K562 (cell line): Measurements from ENCODE around the gene SLC3A2. TPM values are rescaled to one million over a fixed set of nuclear protein-coding genes. Genes with fewer than 3 reads are reported as not detected.

Experiments used
- ATAC-seq: fragments of 200-7000 bp; cut with Tn5 transposase; 3 replicates; pipeline ENCODE4 v1.9.1; 2020; ENCODE audit warnings: moderate library complexity
- BruUV-seq: library from RNA; stranded (reverse); fragments of 400-500 nt; replicated peaks from 2 replicates; lab custom pipeline; 2021; lab: Mats Ljungman, UMichigan
- CTCF ChIA-PET: fragments of 300-600 bp; formaldehyde crosslinking; extraction: SDS; loops from one replicate; lab custom pipeline; 2021; ENCODE audit warnings: low intra/inter-chr PET ratio; lab: Yijun Ruan, JAX
- POLR2A ChIA-PET: fragments of 300-600, 350-650 bp; sonication (Branson Sonifier 250); formaldehyde crosslinking; extraction: SDS; loops from one replicate; lab custom pipeline; 2021; ENCODE audit warnings: antibody characterized with exemption, inconsistent platforms; lab: Yijun Ruan, JAX
- DNase-seq, 4 experiments: peaks; one replicate each; pipeline versions ENCODE4 v3.0.0 to v3.0.0-alpha.2; 2011 to 2018; ENCODE audit warnings: low spot score in 3 of 4, mixed read lengths in 3 of 4; ENCODE audit errors: extremely low read depth in 1 of 4
- FAIRE-seq: peaks from 2 replicates; lab custom pipeline; 2011; peaks lifted over from hg19 to GRCh38; lab: Jason Lieb, UNC
- H2AFZ ChIP-seq: 2 replicates; pipeline ENCODE4 v1.6.0; 2011; ENCODE audit warnings: low read depth, low read length, control low read depth, inconsistent platforms
- H3K27ac ChIP-seq: fragments of 200-600 bp; 3 replicates; pipeline ENCODE4 v1.8.0; 2011; ENCODE audit warnings: low read depth, mild to moderate bottlenecking, control low read depth, inconsistent platforms, low read length, moderate library complexity, mixed read lengths; ENCODE audit errors: extremely low read depth
- H3K27me3 ChIP-seq, 2 experiments: fragments of 300-600 bp in 1 of 2; 2 replicates in 1 of 2; 3 replicates in 1 of 2; pipeline versions ENCODE4 v1.6.0 to v1.8.0; 2011; ENCODE audit warnings: inconsistent platforms in 2 of 2, low read length in 2 of 2, mild to moderate bottlenecking in 1 of 2, mixed read lengths in 1 of 2, moderate library complexity in 1 of 2; ENCODE audit not compliant: control insufficient read depth in 2 of 2, insufficient read depth in 2 of 2
- H3K36me3 ChIP-seq: fragments of 300-600 bp; 3 replicates; pipeline ENCODE4 v1.8.0; 2011; ENCODE audit warnings: mild to moderate bottlenecking, low read length, inconsistent platforms; ENCODE audit not compliant: control insufficient read depth, insufficient read depth
- H3K4me1 ChIP-seq, 2 experiments: fragments of 200-600 bp in 1 of 2; replicated peaks in 1 of 2; 2 replicates in 1 of 2; 3 replicates in 1 of 2; pipeline versions ENCODE4 v1.5.1 to v1.8.0; 2011; ENCODE audit warnings: inconsistent platforms in 2 of 2, low read length in 2 of 2, mild to moderate bottlenecking in 1 of 2, mixed read lengths in 1 of 2, moderate library complexity in 1 of 2; ENCODE audit not compliant: control insufficient read depth in 2 of 2, insufficient read depth in 2 of 2
- H3K4me2 ChIP-seq: 2 replicates; pipeline ENCODE4 v1.6.1; 2011; ENCODE audit warnings: low read length, control low read depth, inconsistent platforms, mixed read lengths; ENCODE audit not compliant: insufficient read depth
- H3K4me3 ChIP-seq: fragments of 200-600 bp; sonication (generic), shearing (Covaris generic); 2 replicates; pipeline ENCODE4 v1.5.1; 2016; ENCODE audit warnings: control low read depth, inconsistent platforms
- H3K79me2 ChIP-seq: fragments of 200-600 bp; 3 replicates; pipeline ENCODE4 v1.8.0; 2011; ENCODE audit warnings: low read length, inconsistent platforms; ENCODE audit not compliant: control insufficient read depth, insufficient read depth
- H3K9ac ChIP-seq, 2 experiments: 2 replicates each; pipeline versions ENCODE4 v1.6.0 to v1.6.1; 2011; ENCODE audit warnings: low read depth in 2 of 2, low read length in 2 of 2, control low read depth in 1 of 2, inconsistent platforms in 1 of 2, mild to moderate bottlenecking in 1 of 2, mixed read lengths in 1 of 2; ENCODE audit not compliant: insufficient read depth in 1 of 2
- H3K9me1 ChIP-seq: one replicate; pipeline ENCODE4 v1.6.0; 2011; ENCODE audit warnings: inconsistent platforms, mild to moderate bottlenecking, low read length, moderate library complexity; ENCODE audit not compliant: control insufficient read depth, insufficient read depth
- H3K9me3 ChIP-seq: replicated peaks from 2 replicates; pipeline ENCODE4 v1.5.1; 2011; ENCODE audit warnings: low read depth, low read length, inconsistent platforms; ENCODE audit not compliant: control insufficient read depth, insufficient read depth
- H4K20me1 ChIP-seq: replicated peaks from 2 replicates; pipeline ENCODE4 v1.6.1; 2011; ENCODE audit warnings: low read length, inconsistent platforms, mixed read lengths; ENCODE audit not compliant: control insufficient read depth, insufficient read depth
- ARID2 ChIP-seq: fragments of 450-650 bp; IDR thresholded peaks from 2 replicates; pipeline ENCODE4 v1.6.1; 2017; ENCODE audit warnings: antibody characterized with exemption, mild to moderate bottlenecking
- ETV6 ChIP-seq, 3 experiments: fragments of 150-350 bp in 1 of 3; sonication (generic) in 1 of 3; formaldehyde crosslinking in 1 of 3; IDR thresholded peaks; 2 replicates each; pipeline versions ENCODE4 v1.6.1 to v1.8.0; 2014 to 2022; ENCODE audit warnings: borderline replicate concordance in 2 of 3, low read depth in 2 of 3, antibody characterized with exemption in 1 of 3, low read length in 1 of 3, mild to moderate bottlenecking in 1 of 3, missing genetic modification reagents in 1 of 3
- EWSR1 ChIP-seq: fragments of 450-650 bp; IDR thresholded peaks from 2 replicates; pipeline ENCODE4 v1.6.1; 2018; ENCODE audit warnings: borderline replicate concordance, mild to moderate bottlenecking, low read depth, moderate library complexity; ENCODE audit not compliant: partially characterized antibody
- GABPB2 ChIP-seq: fragments of 250-450 bp; sonication (Bioruptor Pico); conservative IDR thresholded peaks from 2 replicates; pipeline ENCODE4 v1.5.1; 2021; ENCODE audit warnings: mild to moderate bottlenecking
- GTF2F1 ChIP-seq: IDR thresholded peaks from 2 replicates; pipeline ENCODE4 v1.6.1; 2011; ENCODE audit warnings: low read depth, low read length, improper control_type of control experiment
- HIVEP1 ChIP-seq: fragments of 250-450 bp; sonication (Bioruptor Pico); IDR thresholded peaks from 2 replicates; pipeline ENCODE4 v1.4.0; 2020; ENCODE audit warnings: mild to moderate bottlenecking
- MTA3 ChIP-seq: fragments of 450-650 bp; formaldehyde crosslinking; IDR thresholded peaks from 2 replicates; pipeline ENCODE4 v1.6.1; 2017; ENCODE audit warnings: mild to moderate bottlenecking, borderline replicate concordance
- NFATC3 ChIP-seq: fragments of 450-650 bp; IDR thresholded peaks from 2 replicates; pipeline ENCODE4 v1.6.1; 2017; ENCODE audit warnings: mild to moderate bottlenecking
- NR4A1 ChIP-seq, 2 experiments: fragments of 250-450 bp in 1 of 2; fragments of 450-650 bp in 1 of 2; sonication (Bioruptor Pico) in 1 of 2; IDR thresholded peaks; 2 replicates each; pipeline versions ENCODE4 v1.4.0 to v1.6.1; 2016 to 2020; ENCODE audit warnings: mild to moderate bottlenecking in 2 of 2, missing compliant biosample characterization in 1 of 2, missing genetic modification characterization in 1 of 2, moderate library complexity in 1 of 2
- NUFIP1 ChIP-seq: fragments of 450-650 bp; IDR thresholded peaks from 2 replicates; pipeline ENCODE4 v1.6.1; 2018; ENCODE audit not compliant: partially characterized antibody
- PHF8 ChIP-seq: fragments of 200-600 bp; sonication (generic); IDR thresholded peaks from 2 replicates; pipeline ENCODE4 v1.6.1; 2012; ENCODE audit warnings: mixed run types, mild to moderate bottlenecking, inconsistent platforms, low read length, moderate library complexity, borderline replicate concordance
- PRPF4 ChIP-seq: fragments of 200-400 bp; formaldehyde crosslinking; IDR thresholded peaks from one replicate; pipeline ENCODE4 v1.6.1; 2017; ENCODE audit warnings: low read length, low read depth, mild to moderate bottlenecking; ENCODE audit not compliant: insufficient read depth, poor library complexity, severe bottlenecking
- RFX7 ChIP-seq: fragments of 250-450 bp; sonication (Bioruptor Pico); IDR thresholded peaks from 2 replicates; pipeline ENCODE4 v1.5.1; 2021; ENCODE audit warnings: mild to moderate bottlenecking
- SMARCA4 ChIP-seq: fragments of 450-650 bp; IDR thresholded peaks from 2 replicates; pipeline ENCODE4 v1.6.1; 2016
- SPI1 ChIP-seq: IDR thresholded peaks from 2 replicates; pipeline ENCODE4 v1.6.1; 2011; ENCODE audit warnings: low read depth, low read length, control low read depth, borderline replicate concordance
- SRF ChIP-seq, 2 experiments: fragments of 250-450, 450-650 bp in 1 of 2; sonication (Bioruptor Pico) in 1 of 2; sonication (generic) in 1 of 2; formaldehyde crosslinking; IDR thresholded peaks; 2 replicates each; pipeline versions ENCODE4 v1.5.0 to v1.5.1; 2020 to 2022; ENCODE audit warnings: mild to moderate bottlenecking in 1 of 2, missing genetic modification reagents in 1 of 2
- XRCC3 ChIP-seq: fragments of 450-650 bp; IDR thresholded peaks from 2 replicates; pipeline ENCODE4 v1.6.1; 2017; ENCODE audit warnings: mild to moderate bottlenecking, moderate library complexity
- ZKSCAN8 ChIP-seq: fragments of 200-800 bp; sonication (Bioruptor generic); IDR thresholded peaks from 2 replicates; pipeline ENCODE4 v1.6.1; 2016; ENCODE audit warnings: missing genetic modification characterization, missing compliant biosample characterization
- WGBS: fragments of 100-300 bp; shearing (Covaris generic); methylation state at CpG from one replicate; pipeline ENCODE4 v1.1.6; 2016; ENCODE audit warnings: low coverage, mixed read lengths; ENCODE audit not compliant: insufficient coverage; ENCODE audit errors: missing lambda C conversion rate; 5-methylcytosine and 5-hydroxymethylcytosine counted together
- in situ Hi-C: fragments of 300-500 bp; cut with MboI; formaldehyde crosslinking; loops from 4 replicates; pipeline ENCODE4 v1.15.0; 2018; ENCODE audit warnings: inconsistent platforms, mixed read lengths
- intact Hi-C: fragments of 100-400 bp; cut with micrococcal nuclease; formaldehyde crosslinking; loops from 2 replicates; pipeline ENCODE4 v1.14.2; 2022
- polyA plus RNA-seq, 8 experiments: library from polyadenylated mRNA; depleted of rRNA in 4 of 8; stranded (reverse) in 5 of 8; unstranded in 3 of 8; fragments of >200 nt; fragmentation: Nextera tagmentation in 2 of 8; fragmentation: Illumina TruSeq in 1 of 8; extraction: Ambion mirVana in 2 of 8; extraction: Trizol in 1 of 8; gene quantifications; 2 replicates each; pipeline versions ENCODE4 v1.2.1 to v1.2.3, GENCODE V29; 2011 to 2014; ENCODE audit warnings: inconsistent platforms in 1 of 8, missing spikeins in 1 of 8
- total RNA-seq, 7 experiments: library from RNA; depleted of rRNA in 6 of 7; stranded (reverse); fragments of >200 nt in 6 of 7; fragmentation: Illumina TruSeq in 2 of 7; extraction: Trizol in 2 of 7; gene quantifications; 2 replicates each; pipeline versions ENCODE4 v1.2.1 to v1.2.3, GENCODE V29; 2011 to 2021; ENCODE audit warnings: low replicate concordance in 1 of 7
- TF ChIP-seq, protein P1 (sequence below): sonication (generic); formaldehyde crosslinking; IDR thresholded peaks from 2 replicates; pipeline ENCODE4 v1.8.0; 2022; ENCODE audit warnings: mild to moderate bottlenecking, missing genetic modification reagents
- TF ChIP-seq, protein P2 (sequence below): fragments of 250-450 bp; sonication (Bioruptor Pico); IDR thresholded peaks from 2 replicates; pipeline ENCODE4 v1.5.0; 2021

Gene SLC3A2
- total and polyA plus RNA-seq, 9 of the 15 experiments (the other 6 are each of a cell fraction or from before 2014, with no cell fraction given) = 20.0 to 296 (median 214) TPM

DNA sequence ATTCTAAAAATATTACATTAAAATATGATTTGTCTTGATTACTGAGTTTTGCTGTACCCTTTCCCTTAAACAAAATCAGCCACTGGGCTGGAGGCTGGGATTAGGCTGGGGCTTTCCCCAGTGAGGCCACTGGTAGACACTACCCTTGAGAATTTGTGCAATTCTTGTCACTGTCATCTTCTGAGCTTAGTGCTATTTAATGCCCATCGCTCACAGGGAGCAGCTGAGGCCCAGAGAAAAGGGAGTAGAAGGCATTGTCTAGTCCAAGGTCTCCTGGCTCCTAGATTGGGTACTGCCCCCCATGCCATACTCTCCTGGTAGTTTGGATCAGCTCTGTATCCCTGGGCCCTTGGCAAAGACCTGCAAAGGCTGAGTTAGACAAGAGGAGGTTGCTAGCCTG lies 33.7 kb downstream of the SLC3A2 start:
- H4K20me1 ChIP-seq = no peaks in the 10 kb centered on the region
- DNase-seq = no peak
- no peak for FAIRE-seq
- ChIA-PET POLR2A (interaction anchor here (0.7 to 1.1 kb wide), 3 partner anchors 8 to 73 kb away, joined by 3 to 7 read pairs (median 3); no protein-coding TSS in a partner anchor), CTCF (interaction anchor here (0.6 kb wide), 1 partner anchor 62 kb away, joined by 4 read pairs; no protein-coding TSS in a partner anchor)
- H3K79me2 ChIP-seq = no peaks in the 10 kb centered on the region
- intact Hi-C loops (no loop called here), in situ Hi-C loops (no loop called here)
- H2AFZ ChIP-seq = no peak overlapping the region
- peaks cover 0 to 17% of the 10 kb centered on the region in 2 experiments; a peak in 2 of 5 replicates for H3K27me3 ChIP-seq
- H3K9me3 ChIP-seq = no peaks in the 10 kb centered on the region
- no peak overlapping the region for H3K4me3 ChIP-seq
- BruUV-seq = no TSS peak
- H3K4me2 ChIP-seq = no peak overlapping the region
- peaks cover 4 to 23% of the 10 kb centered on the region in 2 experiments; a peak in 3 of 5 replicates for H3K4me1 ChIP-seq
- 42% methylated on average over 1 of the region's 1 CpG for WGBS
- no peaks in the 10 kb centered on the region for H3K36me3 ChIP-seq
- no peaks in the 10 kb centered on the region for H3K9me1 ChIP-seq
- ATAC-seq = no peak
- no peak overlapping the region for H3K27ac ChIP-seq
- 0 out of 4 replicates have a peak overlapping the region, but pooled peaks of 1 of the 2 experiments have one; percentile 41 for H3K9ac ChIP-seq
- TF ChIP-seq SMARCA4 = no peak
- no peak for TF ChIP-seq SRF (CRISPR knock-in tag; IDR thresholded peaks at IDR 0.05)
- TF ChIP-seq, protein P1, sequence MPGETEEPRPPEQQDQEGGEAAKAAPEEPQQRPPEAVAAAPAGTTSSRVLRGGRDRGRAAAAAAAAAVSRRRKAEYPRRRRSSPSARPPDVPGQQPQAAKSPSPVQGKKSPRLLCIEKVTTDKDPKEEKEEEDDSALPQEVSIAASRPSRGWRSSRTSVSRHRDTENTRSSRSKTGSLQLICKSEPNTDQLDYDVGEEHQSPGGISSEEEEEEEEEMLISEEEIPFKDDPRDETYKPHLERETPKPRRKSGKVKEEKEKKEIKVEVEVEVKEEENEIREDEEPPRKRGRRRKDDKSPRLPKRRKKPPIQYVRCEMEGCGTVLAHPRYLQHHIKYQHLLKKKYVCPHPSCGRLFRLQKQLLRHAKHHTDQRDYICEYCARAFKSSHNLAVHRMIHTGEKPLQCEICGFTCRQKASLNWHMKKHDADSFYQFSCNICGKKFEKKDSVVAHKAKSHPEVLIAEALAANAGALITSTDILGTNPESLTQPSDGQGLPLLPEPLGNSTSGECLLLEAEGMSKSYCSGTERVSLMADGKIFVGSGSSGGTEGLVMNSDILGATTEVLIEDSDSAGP = no peak
- no peak for TF ChIP-seq GTF2F1
- TF ChIP-seq, protein P2, sequence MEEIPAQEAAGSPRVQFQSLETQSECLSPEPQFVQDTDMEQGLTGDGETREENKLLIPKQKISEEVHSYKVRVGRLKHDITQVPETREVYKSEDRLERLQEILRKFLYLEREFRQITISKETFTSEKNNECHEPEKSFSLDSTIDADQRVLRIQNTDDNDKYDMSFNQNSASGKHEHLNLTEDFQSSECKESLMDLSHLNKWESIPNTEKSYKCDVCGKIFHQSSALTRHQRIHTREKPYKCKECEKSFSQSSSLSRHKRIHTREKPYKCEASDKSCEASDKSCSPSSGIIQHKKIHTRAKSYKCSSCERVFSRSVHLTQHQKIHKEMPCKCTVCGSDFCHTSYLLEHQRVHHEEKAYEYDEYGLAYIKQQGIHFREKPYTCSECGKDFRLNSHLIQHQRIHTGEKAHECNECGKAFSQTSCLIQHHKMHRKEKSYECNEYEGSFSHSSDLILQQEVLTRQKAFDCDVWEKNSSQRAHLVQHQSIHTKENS (CRISPR knock-in tag) = no peak
- TF ChIP-seq ZKSCAN8 (CRISPR knock-in tag) = no peak
- TF ChIP-seq PRPF4 = no peak
- no peak for TF ChIP-seq SPI1
- TF ChIP-seq RFX7 (CRISPR knock-in tag) = no peak
- no peak for TF ChIP-seq NFATC3
- no peak for TF ChIP-seq ETV6 (IDR thresholded peaks at IDR 0.05; ENCODE audit: borderline replicate concordance in 1 of 2, low read depth in 2 of 2, low read length in 1 of 2)
- no peak for TF ChIP-seq ETV6 (CRISPR knock-in tag; IDR thresholded peaks at IDR 0.05; ENCODE audit: borderline replicate concordance)
- TF ChIP-seq NR4A1 (CRISPR knock-in tag; IDR thresholded peaks at IDR 0.05) = no peak
- no peak for TF ChIP-seq NR4A1 (tag; IDR thresholded peaks at IDR 0.05)
- no peak for TF ChIP-seq HIVEP1
- TF ChIP-seq ARID2 = no peak
- TF ChIP-seq XRCC3 = no peak
- no peak for TF ChIP-seq EWSR1
- no peak for TF ChIP-seq GABPB2
- TF ChIP-seq MTA3 = no peak
- no peak for TF ChIP-seq PHF8
- no peak for TF ChIP-seq NUFIP1
